K562 (cell line): ENCODE measurements around the gene NKIRAS2. TPM values are rescaled to one million over a fixed set of nuclear protein-coding genes. Genes with fewer than 3 reads are reported as not detected.
A peak's percentile ranks its signal among the peaks of the same experiment; 100 is the strongest.

Experiments used
- CXXC5 ChIP-seq: fragments of 250-450 bp; sonication (Bioruptor Pico); IDR thresholded peaks from 2 replicates; pipeline ENCODE4 v1.8.0; 2022; ENCODE audit warnings: inconsistent platforms, mild to moderate bottlenecking, moderate library complexity
- ETV5 ChIP-seq: sonication (generic); formaldehyde crosslinking; IDR thresholded peaks from 2 replicates; pipeline ENCODE4 v1.4.0; 2020; ENCODE audit warnings: low read depth, mild to moderate bottlenecking, missing genetic modification reagents
- KLF6 ChIP-seq: fragments of 250-450 bp; sonication (Bioruptor Pico); IDR thresholded peaks from 2 replicates; pipeline ENCODE4 v1.4.0; 2020; ENCODE audit warnings: mild to moderate bottlenecking, moderate library complexity, borderline replicate concordance
- NBN ChIP-seq: fragments of 450-650 bp; IDR thresholded peaks from 2 replicates; pipeline ENCODE4 v1.6.1; 2016; ENCODE audit warnings: low read depth, mild to moderate bottlenecking
- SFPQ ChIP-seq: fragments of 200-400 bp; formaldehyde crosslinking; IDR thresholded peaks from 2 replicates; pipeline ENCODE4 v1.6.1; 2017; ENCODE audit warnings: mild to moderate bottlenecking, low read depth, low read length, moderate library complexity
- TOE1 ChIP-seq, 2 experiments: fragments of 450-650 bp in 1 of 2; sonication (generic) in 1 of 2; formaldehyde crosslinking in 1 of 2; IDR thresholded peaks; 2 replicates each; pipeline versions ENCODE4 v1.7.1 to v1.8.0; 2016 to 2022; ENCODE audit warnings: borderline replicate concordance in 2 of 2, mild to moderate bottlenecking in 2 of 2, antibody characterized with exemption in 1 of 2, inconsistent platforms in 1 of 2, low read depth in 1 of 2, missing genetic modification reagents in 1 of 2, moderate library complexity in 1 of 2
- ZBTB11 ChIP-seq, 3 experiments: fragments of 200-800 bp in 1 of 3; fragments of 250-450 bp in 1 of 3; fragments of 450-650 bp in 1 of 3; sonication (Bioruptor Pico) in 1 of 3; sonication (Bioruptor generic) in 1 of 3; formaldehyde crosslinking in 1 of 3; IDR thresholded peaks; 2 replicates each; pipeline versions ENCODE4 v1.6.1 to v1.8.0; 2016 to 2022; ENCODE audit warnings: mild to moderate bottlenecking in 2 of 3, missing genetic modification characterization in 2 of 3, missing compliant biosample characterization in 1 of 3, moderate library complexity in 1 of 3
- ZNF347 ChIP-seq: fragments of 450-650 bp; formaldehyde crosslinking; IDR thresholded peaks from 2 replicates; pipeline ENCODE4 v1.4.0; 2020; ENCODE audit warnings: low read depth, mild to moderate bottlenecking, moderate library complexity
- polyA plus RNA-seq, 8 experiments: library from polyadenylated mRNA; depleted of rRNA in 4 of 8; stranded (reverse) in 5 of 8; unstranded in 3 of 8; fragments of >200 nt; fragmentation: Nextera tagmentation in 2 of 8; fragmentation: Illumina TruSeq in 1 of 8; extraction: Ambion mirVana in 2 of 8; extraction: Trizol in 1 of 8; gene quantifications; 2 replicates each; pipeline versions ENCODE4 v1.2.1 to v1.2.3, GENCODE V29; 2011 to 2014; ENCODE audit warnings: inconsistent platforms in 1 of 8, missing spikeins in 1 of 8
- total RNA-seq, 7 experiments: library from RNA; depleted of rRNA in 6 of 7; stranded (reverse); fragments of >200 nt in 6 of 7; fragmentation: Illumina TruSeq in 2 of 7; extraction: Trizol in 2 of 7; gene quantifications; 2 replicates each; pipeline versions ENCODE4 v1.2.1 to v1.2.3, GENCODE V29; 2011 to 2021; ENCODE audit warnings: low replicate concordance in 1 of 7

Gene NKIRAS2
- total and polyA plus RNA-seq, 9 of the 15 experiments (the other 6 are each of a cell fraction or from before 2014, with no cell fraction given): 10.1 to 65.5 (median 29.8) TPM

- TF ChIP-seq TOE1 (IDR thresholded peaks at IDR 0.05; ENCODE audit: borderline replicate concordance) (peak; percentile 20; the same call in 1 of the 2 replicates), TOE1 (CRISPR knock-in tag; IDR thresholded peaks at IDR 0.05; ENCODE audit: borderline replicate concordance, low read depth) (no peak), ETV5 (peak; percentile 91), KLF6 (CRISPR knock-in tag) (peak; percentile 70; the same call in 1 of the 2 replicates), ZNF347 (CRISPR knock-in tag) (no peak), ZBTB11 (CRISPR knock-in tag; IDR thresholded peaks at IDR 0.05) (peak in 1 of 3 experiments; percentile 67; a peak in 2 of 6 replicates), SFPQ (no peak), CXXC5 (CRISPR knock-in tag) (peak; percentile 81), NBN (0 out of 2 replicates have a peak, but pooled peaks have one; percentile 59)
- TF ChIP-seq, all 486 proteins: peak for 104
These were observed 3.8 kb downstream of the NKIRAS2 start (continued) for GRCh38 chr17:42023524-42024349.
